Gastrocnemius medialis (tissue), 4 donors: ENCODE measurements around the gene PLXDC2. TPM values are rescaled to one million over a fixed set of nuclear protein-coding genes. Genes with fewer than 3 reads are reported as not detected.

Experiments used
- ATAC-seq, 2 donors: fragments of 150-250 bp; one replicate each; pipeline ENCODE4 v1.9.1; 2016
- DNase-seq, 2 donors: peaks; one replicate each; pipeline ENCODE4 v3.0.0-alpha.2; 2019
- H3K27ac ChIP-seq, 4 donors: fragments of 200-600 bp; sonication (generic); 1 replicate in 1 of 4; 2 replicates in 3 of 4; pipeline ENCODE4 v1.5.1; 2016 to 2018; ENCODE audit warnings: mild to moderate bottlenecking in 2 of 4, moderate library complexity in 1 of 4
- H3K27me3 ChIP-seq, 3 donors: fragments of 200-600 bp; sonication (generic) in 2 of 3; 1 replicate in 1 of 3; 2 replicates in 2 of 3; pipeline versions ENCODE4 v1.5.1 to v1.6.0; 2016 to 2019; ENCODE audit warnings: mild to moderate bottlenecking in 1 of 3, moderate library complexity in 1 of 3
- H3K36me3 ChIP-seq, 2 donors: fragments of 200-600 bp; sonication (generic) in 1 of 2; one replicate each; pipeline ENCODE4 v1.5.1; 2017 to 2018
- H3K4me1 ChIP-seq, 2 donors: fragments of 200-600 bp; sonication (generic) in 1 of 2; one replicate each; pipeline ENCODE4 v1.5.1; 2016 to 2017; ENCODE audit warnings: mild to moderate bottlenecking in 2 of 2
- H3K4me3 ChIP-seq, 4 donors: fragments of 200-600 bp; sonication (generic) in 3 of 4; 1 replicate in 1 of 4; 2 replicates in 3 of 4; pipeline ENCODE4 v1.5.1; 2016 to 2019; ENCODE audit warnings: mild to moderate bottlenecking in 2 of 4
- H3K9me3 ChIP-seq, 3 donors: fragments of 200-600 bp; sonication (generic) in 2 of 3; 1 replicate in 1 of 3; 2 replicates in 2 of 3; pipeline ENCODE4 v1.5.1; 2016 to 2019
- POLR2A ChIP-seq, 2 donors: fragments of 450-650 bp; IDR thresholded peaks; one replicate each; pipeline ENCODE4 v1.6.1; 2017; ENCODE audit warnings: antibody characterized with exemption in 2 of 2, mild to moderate bottlenecking in 2 of 2, moderate library complexity in 2 of 2
- in situ Hi-C, 4 donors: fragments of 200-750 bp; cut with MboI; loops; one replicate each; pipeline versions ENCODE4 v1.15.0 to v1.8.0; 2017; ENCODE audit warnings: low sequenced_read_pairs in 4 of 4
- intact Hi-C: fragments of 100-400 bp; cut with DNase I; formaldehyde crosslinking; loops from one replicate; pipeline ENCODE4 v1.15.1; 2023; ENCODE audit warnings: low total_unique reads
- total RNA-seq, 4 donors: library from RNA; depleted of rRNA; stranded (reverse); fragments of >200 nt; gene quantifications; one replicate each; pipeline versions ENCODE4 v1.1.0 to v1.2.3, GENCODE V29; 2016
- TF ChIP-seq, protein P1 (sequence below), 5 experiments: fragments of 450-650 bp in 3 of 5; fragments of 200-600 bp in 2 of 5; sonication (generic) in 2 of 5; IDR thresholded peaks in 4 of 5; conservative IDR thresholded peaks in 1 of 5; 1 replicate in 4 of 5; 2 replicates in 1 of 5; pipeline ENCODE4 v1.5.1; 2016 to 2019; ENCODE audit warnings: antibody characterized with exemption in 5 of 5, mild to moderate bottlenecking in 3 of 5, moderate library complexity in 3 of 5

Gene PLXDC2
- total RNA-seq, 4 donors from 2014 or later = 13.9 to 19.6 (median 15.0) TPM

GRCh38 chr10:19832699-19833098 is 16.5 kb downstream of the PLXDC2 start:
- Histone ChIP-seq H3K27me3 (no peaks in the 10 kb centered on the region), H3K4me3 (no peak overlapping the region), H3K36me3 (no peaks in the 10 kb centered on the region), H3K4me1 (peaks cover 16 to 32% of the 10 kb centered on the region in 2 donors), H3K9me3 (no peaks in the 10 kb centered on the region), H3K27ac (no peak overlapping the region)
- no peak for TF ChIP-seq POLR2A (IDR thresholded peaks at IDR 0.05)
- TF ChIP-seq, protein P1, sequence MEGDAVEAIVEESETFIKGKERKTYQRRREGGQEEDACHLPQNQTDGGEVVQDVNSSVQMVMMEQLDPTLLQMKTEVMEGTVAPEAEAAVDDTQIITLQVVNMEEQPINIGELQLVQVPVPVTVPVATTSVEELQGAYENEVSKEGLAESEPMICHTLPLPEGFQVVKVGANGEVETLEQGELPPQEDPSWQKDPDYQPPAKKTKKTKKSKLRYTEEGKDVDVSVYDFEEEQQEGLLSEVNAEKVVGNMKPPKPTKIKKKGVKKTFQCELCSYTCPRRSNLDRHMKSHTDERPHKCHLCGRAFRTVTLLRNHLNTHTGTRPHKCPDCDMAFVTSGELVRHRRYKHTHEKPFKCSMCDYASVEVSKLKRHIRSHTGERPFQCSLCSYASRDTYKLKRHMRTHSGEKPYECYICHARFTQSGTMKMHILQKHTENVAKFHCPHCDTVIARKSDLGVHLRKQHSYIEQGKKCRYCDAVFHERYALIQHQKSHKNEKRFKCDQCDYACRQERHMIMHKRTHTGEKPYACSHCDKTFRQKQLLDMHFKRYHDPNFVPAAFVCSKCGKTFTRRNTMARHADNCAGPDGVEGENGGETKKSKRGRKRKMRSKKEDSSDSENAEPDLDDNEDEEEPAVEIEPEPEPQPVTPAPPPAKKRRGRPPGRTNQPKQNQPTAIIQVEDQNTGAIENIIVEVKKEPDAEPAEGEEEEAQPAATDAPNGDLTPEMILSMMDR (IDR thresholded peaks at IDR 0.05 in 4 of 5, conservative IDR thresholded peaks at IDR 0.05 in 1 of 5) = no peak
- DNase-seq (no peak), ATAC-seq (no peak)
- in situ Hi-C loops = no loop called here
- intact Hi-C loops = no loop called here

DNA sequence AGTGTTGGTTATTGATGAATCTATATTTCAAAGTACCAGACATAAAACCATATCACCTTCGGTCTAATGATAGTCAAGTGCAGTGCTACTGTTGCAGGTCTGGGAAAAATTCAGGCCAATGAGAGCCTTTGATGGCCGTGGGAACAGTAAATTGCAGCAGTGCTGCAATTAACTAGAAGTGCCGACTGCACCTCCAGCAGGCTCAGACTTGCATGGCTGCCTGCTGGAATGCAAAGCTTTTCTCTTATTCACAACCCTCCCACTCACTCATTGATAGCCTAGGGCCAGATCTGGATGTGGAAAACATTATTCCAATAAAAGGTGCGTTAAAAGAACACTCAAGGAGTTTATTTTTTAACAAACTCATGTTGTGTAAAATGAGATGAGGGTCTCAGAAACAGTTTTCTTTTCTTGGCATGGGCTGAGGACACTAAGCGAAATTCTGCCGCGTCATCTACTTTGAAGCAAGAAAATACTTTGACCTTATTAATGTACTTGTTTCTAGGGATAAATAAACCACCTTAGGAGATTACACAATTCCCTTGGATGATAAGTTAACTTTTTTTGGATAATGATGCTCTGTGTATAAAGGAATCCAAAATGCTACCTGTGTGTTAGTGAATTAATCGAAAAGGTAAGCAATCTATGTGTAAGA is 17.1 kb downstream of the PLXDC2 start:
- in situ Hi-C loops = no loop called here
- no peak overlapping the region for H3K27ac ChIP-seq
- no peak for ATAC-seq

DNA sequence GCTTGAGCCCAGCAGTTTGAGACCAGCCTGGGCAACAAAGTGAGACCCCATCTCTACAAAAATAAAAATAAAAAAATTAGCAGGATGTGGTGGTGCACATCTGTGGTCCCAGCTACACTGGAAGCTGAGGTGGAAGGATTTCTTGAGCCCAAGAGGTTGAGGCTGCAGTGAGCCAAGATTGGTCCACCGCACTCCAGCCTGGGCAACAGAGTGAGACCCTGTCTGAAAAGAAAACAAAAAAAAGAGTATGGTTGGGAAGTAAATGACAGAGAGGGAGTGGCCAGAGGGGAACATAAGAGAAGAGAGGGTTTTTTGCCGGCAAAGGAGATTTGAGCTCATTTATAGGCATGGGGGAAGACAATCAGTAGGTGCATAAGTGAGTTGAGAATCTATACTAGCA is 19.7 kb downstream of the PLXDC2 start:
- in situ Hi-C loops (no loop called here), intact Hi-C loops (no loop called here)
- peaks cover 15 to 18% of the 10 kb centered on the region in 2 donors for H3K4me1 ChIP-seq
- no peak overlapping the region for H3K27ac ChIP-seq
- H3K36me3 ChIP-seq = no peaks in the 10 kb centered on the region
- no peaks in the 10 kb centered on the region for H3K27me3 ChIP-seq
- H3K4me3 ChIP-seq = no peak overlapping the region
- TF ChIP-seq, protein P1 (IDR thresholded peaks at IDR 0.05 in 4 of 5, conservative IDR thresholded peaks at IDR 0.05 in 1 of 5) = no peak
- no peak for TF ChIP-seq POLR2A (IDR thresholded peaks at IDR 0.05)
- H3K9me3 ChIP-seq = no peaks in the 10 kb centered on the region
- DNase-seq = no peak
- ATAC-seq = no peak

More for the DNA sequence above, 17.1 kb downstream of the PLXDC2 start:
- H3K9me3 ChIP-seq = no peaks in the 10 kb centered on the region
- TF ChIP-seq, protein P1 (IDR thresholded peaks at IDR 0.05 in 4 of 5, conservative IDR thresholded peaks at IDR 0.05 in 1 of 5) = no peak
- no peak for TF ChIP-seq POLR2A (IDR thresholded peaks at IDR 0.05)
- DNase-seq = no peak
- H3K4me3 ChIP-seq = no peak overlapping the region
- H3K27me3 ChIP-seq = no peaks in the 10 kb centered on the region
- no peaks in the 10 kb centered on the region for H3K36me3 ChIP-seq
- H3K4me1 ChIP-seq = peaks cover 15 to 27% of the 10 kb centered on the region in 2 donors
- intact Hi-C loops = no loop called here

- ATAC-seq = no peak
- in situ Hi-C loops = no loop called here
- peaks cover 0 to 4% of the 10 kb centered on the region in 2 donors for H3K4me1 ChIP-seq
- no peaks in the 10 kb centered on the region for H3K36me3 ChIP-seq
- no peak overlapping the region for H3K4me3 ChIP-seq
- no peaks in the 10 kb centered on the region for H3K27me3 ChIP-seq
- intact Hi-C loops = no loop called here
- no peak for DNase-seq
- TF ChIP-seq, protein P1 (IDR thresholded peaks at IDR 0.05 in 4 of 5, conservative IDR thresholded peaks at IDR 0.05 in 1 of 5) = no peak
- no peak for TF ChIP-seq POLR2A (IDR thresholded peaks at IDR 0.05)
- no peaks in the 10 kb centered on the region for H3K9me3 ChIP-seq
- H3K27ac ChIP-seq = no peak overlapping the region
Measured at GRCh38 chr10:19839090-19839489, 22.9 kb downstream of the PLXDC2 start.

- no peak for ATAC-seq
- intact Hi-C loops = no loop called here
Measured at GRCh38 chr10:19839552-19839951, 23.3 kb downstream of the PLXDC2 start.

More at GRCh38 chr10:19839552-19839951, 23.3 kb downstream of the PLXDC2 start:
- Histone ChIP-seq H3K4me1 (peaks cover 0 to 4% of the 10 kb centered on the region in 2 donors), H3K27ac (no peak overlapping the region), H3K36me3 (no peaks in the 10 kb centered on the region), H3K9me3 (no peaks in the 10 kb centered on the region), H3K4me3 (no peak overlapping the region), H3K27me3 (no peaks in the 10 kb centered on the region)
- TF ChIP-seq, protein P1 (IDR thresholded peaks at IDR 0.05 in 4 of 5, conservative IDR thresholded peaks at IDR 0.05 in 1 of 5) = no peak
- DNase-seq = no peak
- in situ Hi-C loops = no loop called here
